Limb (tissue), 2 donors: ENCODE measurements around the gene YAP1.

Experiments
- DNase-seq, 2 donors: peaks; one replicate each; pipeline ENCODE4 v3.0.0-alpha.2; 2016; ENCODE audit errors: extremely low spot score in 2 of 2

Gene YAP1

GRCh38 chr11:102109896-102110760 is at the start of gene YAP1:
TSS of gene YAP1 (plus strand) at chr11:102110447. CDS start at chr11:102110849, 402 bp downstream.
- DNase-seq = peak; percentile 94

GRCh38 chr11:102061276-102061675 is 49.0 kb upstream of the YAP1 start:
- no peak for DNase-seq

GRCh38 chr11:102062106-102062505 is 48.1 kb upstream of the YAP1 start:
- no peak for DNase-seq

- no peak for DNase-seq
Observed at GRCh38 chr11:102064316-102064715, 45.9 kb upstream of the YAP1 start.

- DNase-seq = no peak
Observed at GRCh38 chr11:102070766-102071165, 39.5 kb upstream of the YAP1 start.

- DNase-seq = no peak
Observed at GRCh38 chr11:102071497-102072472, 38.5 kb upstream of the YAP1 start.

- DNase-seq = no peak
Observed at GRCh38 chr11:102073253-102073652, 37.0 kb upstream of the YAP1 start.

GRCh38 chr11:102079625-102080024 is 30.6 kb upstream of the YAP1 start:
- DNase-seq = no peak

GRCh38 chr11:102081313-102081712 is 28.9 kb upstream of the YAP1 start:
- DNase-seq = no peak

- no peak for DNase-seq
Observed at GRCh38 chr11:102085864-102086551, 24.2 kb upstream of the YAP1 start.

GRCh38 chr11:102097186-102097585 is 13.1 kb upstream of the YAP1 start:
- no peak for DNase-seq

GRCh38 chr11:102099755-102100154 is 10.5 kb upstream of the YAP1 start:
- no peak for DNase-seq

GRCh38 chr11:102108734-102109440 is 1.4 kb upstream of the YAP1 start:
- no peak for DNase-seq

GRCh38 chr11:102110761-102111010 is 439 bp downstream of the YAP1 start:
- no peak for DNase-seq

GRCh38 chr11:102111011-102111786 is 952 bp downstream of the YAP1 start:
- peak; percentile 83 to 94 for DNase-seq

- DNase-seq = no peak
Observed at GRCh38 chr11:102111787-102112508, 1.7 kb downstream of the YAP1 start.

GRCh38 chr11:102112509-102112821 is 2.2 kb downstream of the YAP1 start:
- peak in 1 of 2 donors; percentile 32 for DNase-seq

GRCh38 chr11:102114032-102114431 is 3.8 kb downstream of the YAP1 start:
- no peak for DNase-seq

- no peak for DNase-seq
Observed at GRCh38 chr11:102115557-102115956, 5.3 kb downstream of the YAP1 start.
